Dermis microvascular lymphatic vessel endothelial cell (primary cell): ENCODE measurements around the gene IFNLR1. TPM values are rescaled to one million over a fixed set of nuclear protein-coding genes. Genes with fewer than 3 reads are reported as not detected.

Experiments
- DNase-seq, 2 donors: peaks; one replicate each; pipeline versions ENCODE4 v3.0.0 to v3.0.0-alpha.2; 2010; ENCODE audit warnings: low read depth in 2 of 2
- total RNA-seq: library from RNA; depleted of rRNA; stranded (reverse); fragments of >200 nt; gene quantifications from 2 replicates; pipeline ENCODE4 v1.2.1, GENCODE V29; 2014

IFNLR1 gene
- under 0.01 TPM in 1 of 2 replicates, not detected in the other for total RNA-seq

DNA sequence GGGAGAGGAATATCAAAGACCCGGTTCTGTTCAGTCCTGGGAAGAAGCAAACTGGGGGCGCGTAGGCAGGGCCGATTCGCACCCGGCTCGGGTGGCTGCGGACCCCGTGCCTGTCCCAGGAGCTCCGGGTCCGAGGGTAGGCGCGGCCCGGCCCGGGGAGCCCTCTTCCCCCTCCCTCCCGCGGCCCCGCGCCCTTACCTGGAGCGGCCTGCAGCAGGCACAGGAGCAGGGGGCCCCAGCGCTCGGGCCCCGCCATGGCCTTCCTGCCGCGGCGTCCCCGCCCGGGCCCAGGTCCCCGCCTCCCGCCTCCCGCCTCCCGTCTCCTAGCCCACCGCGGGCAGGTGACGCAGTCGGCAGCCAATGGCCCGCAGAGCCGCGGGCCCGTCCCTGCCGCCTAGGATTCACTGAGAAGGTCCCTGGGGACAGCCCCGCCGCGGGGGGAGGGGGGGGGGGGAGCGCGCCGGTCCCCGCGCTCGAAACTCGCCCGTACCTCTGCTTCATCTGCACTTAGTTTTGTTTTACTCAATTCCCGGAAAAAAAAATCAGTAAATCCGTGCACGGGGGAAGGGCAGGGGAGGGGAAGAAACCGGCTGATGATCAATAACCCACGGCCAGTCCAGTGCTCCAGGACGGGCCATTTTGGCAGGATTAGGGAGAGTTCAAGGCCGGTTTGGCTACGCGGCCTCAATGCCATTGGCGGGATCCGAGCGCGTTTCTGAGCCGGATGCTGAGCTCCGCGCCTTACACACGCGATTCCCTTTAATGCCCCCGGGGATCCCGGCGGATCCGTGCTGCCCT lies at the start of gene IFNLR1:
IFNLR1 (minus strand) TSS at position 297 of the 798 bp plus-strand sequence; CDS start at position 256, 41 bp downstream.
- peak in 1 of 2 donors; percentile 13 for DNase-seq

- no peak for DNase-seq
Measured at GRCh38 chr1:24235921-24236788, 49.1 kb upstream of the IFNLR1 start.

DNA sequence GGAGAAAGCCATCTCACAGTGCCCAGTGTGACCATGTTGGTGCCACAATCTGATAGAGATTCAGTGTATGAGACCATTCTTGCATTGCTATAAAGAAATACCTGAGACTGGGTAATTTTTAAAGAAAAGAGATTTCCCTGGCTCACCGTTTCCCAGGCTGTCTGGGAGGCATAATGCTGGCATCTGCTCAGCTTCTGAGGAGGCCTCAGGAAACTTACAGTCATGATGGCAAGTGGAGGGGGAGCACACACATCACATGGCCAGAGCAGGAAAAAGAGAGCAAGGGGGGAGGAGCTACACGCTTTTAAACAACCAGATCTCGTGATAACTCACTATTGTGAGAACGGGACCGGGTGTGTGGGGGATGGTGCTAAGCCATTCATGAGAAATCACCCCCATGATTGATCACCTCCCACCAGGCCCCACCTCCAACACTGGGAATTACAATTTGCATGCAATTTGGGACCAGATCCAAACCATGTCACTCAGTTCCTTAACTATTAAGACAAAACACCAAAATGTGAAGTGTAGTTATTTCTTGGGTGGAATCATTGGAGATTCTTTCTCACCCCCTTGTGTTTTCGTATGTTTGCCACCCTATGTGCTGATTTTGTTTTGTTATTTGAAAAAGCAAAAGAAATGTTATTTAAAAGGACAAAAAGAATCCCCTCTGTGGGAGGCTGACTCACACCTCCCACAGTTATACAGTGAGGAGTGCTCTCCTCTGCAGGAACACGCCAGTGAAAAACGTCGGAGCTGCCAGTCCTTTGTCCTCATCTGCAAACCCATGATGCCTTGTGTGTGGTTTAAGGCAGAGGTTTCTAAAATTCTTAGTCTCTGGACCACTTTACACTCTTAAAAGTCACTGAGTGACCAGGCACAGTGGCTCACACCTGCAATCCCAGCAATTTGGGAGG lies 46.9 kb upstream of the IFNLR1 start:
- no peak for DNase-seq

DNA sequence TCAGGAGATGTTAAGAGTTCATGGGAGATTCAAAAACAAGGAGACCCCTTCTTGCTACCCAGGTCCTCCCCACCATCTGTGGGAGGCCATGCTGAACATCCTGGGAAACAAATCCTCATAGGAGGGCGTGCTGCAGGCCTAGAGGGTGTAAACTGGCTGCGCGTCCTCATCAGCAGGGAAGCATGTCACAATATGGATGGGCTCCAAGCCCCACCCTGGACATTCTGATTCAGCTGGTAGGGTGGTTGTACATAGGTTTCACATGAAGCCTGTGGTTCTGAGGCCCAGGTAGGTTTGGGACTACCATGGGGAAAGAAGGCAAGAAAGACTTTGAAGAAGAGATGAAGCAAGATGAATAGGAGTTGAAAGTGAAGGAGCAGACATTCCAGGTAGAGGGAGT lies 44.6 kb upstream of the IFNLR1 start:
- no peak for DNase-seq

DNA sequence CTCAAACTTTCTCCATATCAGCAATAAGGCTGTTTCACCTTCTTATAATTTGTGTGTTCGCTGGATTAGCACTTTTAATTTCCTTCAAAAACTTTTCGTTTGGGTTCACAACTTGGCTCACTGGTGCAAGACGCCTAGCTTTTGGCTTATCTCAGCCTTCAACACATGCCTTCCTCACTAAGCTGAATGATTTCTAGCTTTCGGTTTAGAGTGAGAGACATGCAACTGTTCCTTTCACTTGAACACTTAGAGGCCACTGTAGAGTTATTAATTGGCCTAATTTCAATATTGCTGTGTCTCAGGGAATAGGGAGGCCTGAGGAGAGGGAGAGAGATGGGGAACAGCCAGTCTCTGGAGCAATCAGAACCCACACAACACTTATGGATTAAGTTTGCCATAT lies 41.2 kb upstream of the IFNLR1 start:
- DNase-seq: no peak

- no peak for DNase-seq
Measured at GRCh38 chr1:24226749-24227148, 39.7 kb upstream of the IFNLR1 start.

- no peak for DNase-seq
Measured at GRCh38 chr1:24224761-24225160, 37.7 kb upstream of the IFNLR1 start.

- DNase-seq: no peak
Measured at GRCh38 chr1:24224086-24224485, 37.0 kb upstream of the IFNLR1 start.

GRCh38 chr1:24222793-24223192 lies 35.7 kb upstream of the IFNLR1 start:
- DNase-seq: no peak

- DNase-seq: no peak
Measured at GRCh38 chr1:24222008-24222605, 35.0 kb upstream of the IFNLR1 start.

DNA sequence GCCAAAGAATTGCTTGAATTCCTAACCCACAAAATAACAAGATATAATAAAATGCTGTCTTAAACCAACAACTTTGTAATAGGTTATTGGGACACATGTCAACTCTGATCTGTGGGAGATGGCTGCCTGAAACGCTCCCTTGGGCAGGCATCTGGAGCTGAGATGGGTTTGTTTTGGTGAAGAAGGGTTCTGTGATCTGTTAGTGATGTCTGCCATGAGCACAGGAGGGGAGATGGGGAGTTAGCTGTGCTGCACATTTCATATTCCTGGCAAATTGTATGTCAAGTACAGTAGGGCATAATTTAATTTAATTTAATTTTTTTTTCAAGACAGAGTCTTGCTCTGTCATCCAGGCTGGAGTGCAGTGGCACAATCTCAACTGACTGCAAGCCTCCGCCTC lies 34.2 kb upstream of the IFNLR1 start:
- DNase-seq: no peak

- DNase-seq: no peak
Measured at GRCh38 chr1:24216276-24217074, 29.4 kb upstream of the IFNLR1 start.

DNA sequence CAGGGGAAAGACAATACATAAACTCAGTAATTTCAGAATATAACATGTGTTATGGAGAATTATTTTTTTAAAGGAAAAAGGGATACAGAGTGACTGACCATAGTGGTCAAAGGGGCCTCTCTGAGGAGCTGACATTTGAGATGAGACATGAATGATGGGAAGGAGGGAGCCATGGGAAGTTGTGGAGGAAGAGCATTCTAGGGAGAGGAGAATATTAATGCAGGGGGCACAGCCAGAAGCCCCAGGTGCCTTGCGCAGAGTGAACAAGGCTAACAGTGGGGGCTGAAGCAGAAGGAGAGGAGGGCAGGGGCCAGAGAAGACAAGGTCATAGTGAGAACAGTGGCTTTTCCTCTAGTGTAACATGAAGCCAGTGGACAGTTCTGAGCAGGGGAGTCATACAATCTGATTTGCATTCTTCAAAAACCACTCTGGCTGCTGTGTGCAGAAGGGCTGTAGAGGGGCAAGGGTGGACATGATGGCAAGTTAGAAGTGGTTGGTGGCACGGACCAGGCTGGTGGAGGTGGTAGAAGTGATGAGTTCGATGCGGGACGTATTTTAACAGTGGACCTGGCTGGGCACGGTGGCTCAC lies 28.2 kb upstream of the IFNLR1 start:
- DNase-seq: no peak

DNA sequence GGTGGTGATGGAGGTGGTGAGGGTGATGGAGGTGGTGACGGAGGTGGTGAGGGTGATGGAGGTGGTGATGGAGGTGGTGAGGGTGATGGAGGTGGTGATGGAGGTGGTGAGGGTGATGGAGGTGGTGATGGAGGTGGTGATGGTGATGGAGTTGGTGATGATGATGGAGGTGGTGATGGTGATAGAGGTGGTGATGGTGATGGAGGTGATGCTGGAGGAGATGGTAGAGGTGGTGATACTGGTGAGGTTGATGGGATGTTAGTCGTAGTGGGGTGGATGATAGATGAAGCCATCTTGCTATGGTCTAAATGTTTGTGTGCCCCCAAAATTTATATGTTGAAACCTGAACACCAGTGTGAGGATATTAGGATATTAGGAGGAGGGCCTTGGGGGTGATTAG lies 25.3 kb upstream of the IFNLR1 start:
- no peak for DNase-seq

DNA sequence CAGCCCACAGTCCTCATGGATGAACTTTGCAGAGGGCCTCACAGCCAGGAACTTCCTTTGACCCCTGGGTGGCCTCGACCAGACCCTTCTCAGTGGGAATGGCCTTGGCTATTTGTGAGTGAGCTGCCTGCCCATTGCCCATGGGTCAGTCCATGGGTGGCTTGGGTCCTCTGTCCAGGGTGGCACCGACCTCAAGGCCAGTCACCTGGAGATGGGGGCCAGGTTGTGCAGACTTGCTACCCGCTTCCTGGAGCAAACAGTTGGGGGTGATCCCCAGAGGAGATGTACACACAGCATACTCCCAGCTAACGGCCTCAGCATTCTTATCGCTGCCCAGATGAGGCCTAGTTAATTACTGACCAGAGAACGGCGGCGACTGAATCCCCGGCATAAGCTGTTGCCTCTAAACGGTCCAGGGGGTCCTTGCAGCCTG lies 23.1 kb upstream of the IFNLR1 start:
- DNase-seq: no peak

GRCh38 chr1:24209097-24209496 lies 22.0 kb upstream of the IFNLR1 start:
- DNase-seq: no peak

- no peak for DNase-seq
Measured at GRCh38 chr1:24207709-24208108, 20.6 kb upstream of the IFNLR1 start.

GRCh38 chr1:24207395-24207687 lies 20.3 kb upstream of the IFNLR1 start:
- peak in 1 of 2 donors; percentile 6 for DNase-seq

DNA sequence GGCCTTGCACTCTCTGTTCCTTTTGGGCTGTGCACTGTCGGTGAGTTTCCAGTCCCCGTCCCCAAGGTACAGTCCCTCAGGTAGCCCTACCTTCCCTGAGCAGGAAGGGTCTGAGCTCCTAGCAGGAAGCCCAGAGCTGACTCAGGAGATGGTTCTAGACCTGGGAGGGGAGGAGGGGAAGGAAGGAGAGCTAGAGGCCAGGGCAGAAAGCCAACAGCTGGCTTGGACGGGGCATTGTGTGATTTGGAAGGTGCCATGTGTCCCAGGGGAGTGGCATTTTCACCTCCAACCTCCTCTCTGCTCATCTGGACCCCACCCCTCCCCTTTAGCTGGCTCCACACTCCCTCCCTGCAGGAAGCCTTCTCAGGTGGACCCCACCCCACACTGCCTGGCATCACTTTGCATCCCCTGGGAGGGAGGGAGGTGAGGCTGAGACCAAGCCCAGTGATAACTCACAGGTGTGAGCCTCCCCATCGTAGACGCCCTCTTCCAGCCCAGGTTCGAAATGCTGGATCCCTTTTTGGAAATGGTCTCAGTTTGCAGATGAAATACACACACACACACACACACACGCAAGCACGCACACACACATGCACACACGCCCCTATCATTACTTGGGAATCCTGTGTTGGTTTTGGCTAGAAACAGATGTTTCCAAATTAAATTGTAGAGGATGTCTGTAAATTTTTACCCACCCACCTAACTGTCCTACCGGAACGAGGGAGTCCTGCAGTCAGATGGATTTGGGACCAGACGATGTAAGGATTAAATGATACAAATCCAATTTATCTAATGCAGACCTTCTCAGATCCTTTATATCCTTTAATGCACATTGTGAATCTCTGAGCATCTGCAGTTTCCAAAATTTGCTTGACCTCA lies 19.7 kb upstream of the IFNLR1 start:
- peak in 1 of 2 donors; percentile 16 for DNase-seq
